HG02798 (cell line): ENCODE data around the gene STK32B.
"Not testable (repeated sequence)": the region's sequence is repeated elsewhere in the genome, so short reads cannot be mapped to it uniquely, and the experiment has no call there.

ENCODE experiments used
- ATAC-seq: cut with Tn5 transposase; IDR thresholded peaks from one replicate; pipeline ENCODE4 v1.9.1; 2021; ENCODE audit warnings: mild to moderate bottlenecking; ENCODE audit not compliant: unreplicated experiment, poor library complexity

The STK32B gene

DNA sequence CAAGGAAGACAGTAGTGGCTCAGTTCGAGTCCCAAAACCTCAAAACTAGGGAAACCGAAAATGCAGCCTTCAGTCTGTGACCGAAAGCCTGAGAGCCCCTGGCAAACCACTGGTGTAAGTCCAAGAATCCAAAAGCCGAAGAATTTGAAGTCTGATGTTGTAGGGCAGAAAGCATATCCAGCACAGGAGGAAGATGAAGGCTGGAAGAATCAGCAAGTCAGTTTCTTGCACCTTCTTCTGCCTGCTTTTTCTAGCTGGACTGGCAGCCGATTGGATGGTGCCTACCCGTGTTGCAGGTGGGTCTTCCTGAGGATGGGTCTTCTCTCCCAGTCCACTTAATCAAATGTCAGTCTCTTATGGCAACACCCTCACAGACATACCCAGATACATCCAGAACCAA is 95.0 kb downstream of the STK32B start:
- no peak for ATAC-seq

DNA sequence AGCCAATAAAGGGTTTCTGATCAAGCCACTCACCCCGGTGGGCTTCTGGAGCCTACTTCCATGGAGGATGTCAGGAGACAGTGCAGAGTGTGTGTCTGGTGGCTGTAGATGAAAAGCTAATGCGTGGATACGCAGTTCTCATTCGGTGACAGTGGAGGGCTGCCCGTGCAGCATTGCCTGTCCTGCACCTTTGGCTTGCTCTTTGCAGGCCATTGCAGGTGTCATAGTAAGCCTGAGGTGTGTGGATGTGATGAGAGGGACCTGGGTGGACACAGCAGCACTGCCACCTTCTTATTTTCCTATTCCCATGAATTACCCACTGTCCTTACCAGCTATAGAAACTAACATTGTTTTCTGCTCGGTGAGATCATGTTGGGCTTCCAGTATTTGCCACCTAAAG is 101.2 kb downstream of the STK32B start:
- ATAC-seq, result no peak

GRCh38 chr4:5156682-5157081 is 105.4 kb downstream of the STK32B start:
- ATAC-seq, result no peak

GRCh38 chr4:5157791-5158770 is 106.8 kb downstream of the STK32B start:
- ATAC-seq, result no peak

- ATAC-seq, result no peak
Observed at GRCh38 chr4:5158825-5159224, 107.5 kb downstream of the STK32B start.

DNA sequence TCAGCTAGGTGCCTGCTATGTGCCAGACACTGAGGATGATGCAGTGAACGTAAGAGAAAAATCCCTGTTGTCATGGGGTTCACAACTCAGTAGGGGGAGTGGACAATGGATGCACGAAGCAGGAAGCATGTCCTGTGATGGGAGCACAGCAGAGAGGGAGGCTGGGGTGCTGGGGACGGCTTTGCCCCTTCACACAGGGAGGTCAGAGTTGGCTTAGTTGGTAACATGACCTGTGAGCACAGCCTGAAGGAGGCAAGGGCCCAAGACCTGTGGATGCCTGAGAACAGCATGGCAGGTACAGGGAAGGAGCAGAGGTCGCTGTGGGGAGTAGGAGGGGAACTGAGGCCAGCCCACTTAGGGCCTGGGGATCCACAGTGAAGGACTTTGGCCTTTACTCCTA is 109.4 kb downstream of the STK32B start:
- no peak for ATAC-seq

DNA sequence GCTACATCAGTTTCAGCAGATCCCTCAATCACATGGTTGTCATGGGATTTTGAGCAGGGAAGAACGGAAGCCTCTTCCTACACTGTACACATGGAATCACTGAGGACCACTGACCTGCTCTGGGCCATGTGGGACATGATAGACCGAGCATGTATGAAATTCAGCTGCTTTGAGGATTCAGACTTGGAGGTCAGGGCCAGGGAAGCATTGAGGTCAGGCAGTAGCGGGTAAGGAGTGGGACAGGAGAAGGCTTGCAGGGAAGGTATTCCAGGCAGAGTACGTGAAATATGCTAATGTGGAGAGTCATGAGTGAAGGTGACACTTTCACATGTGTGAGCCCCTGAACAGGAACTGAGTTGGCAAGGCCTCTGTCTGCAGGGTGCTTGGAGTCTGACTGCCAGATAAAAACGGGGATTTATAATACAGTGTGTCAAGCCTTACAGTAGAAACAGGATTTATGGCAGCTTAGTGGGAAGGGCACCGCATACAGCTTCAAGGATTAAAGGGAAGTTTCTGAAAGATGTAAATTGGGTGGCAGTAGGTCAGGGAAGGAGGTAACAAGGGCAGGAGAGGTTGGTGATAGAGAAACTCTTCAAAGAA is 111.7 kb downstream of the STK32B start:
- no peak for ATAC-seq

DNA sequence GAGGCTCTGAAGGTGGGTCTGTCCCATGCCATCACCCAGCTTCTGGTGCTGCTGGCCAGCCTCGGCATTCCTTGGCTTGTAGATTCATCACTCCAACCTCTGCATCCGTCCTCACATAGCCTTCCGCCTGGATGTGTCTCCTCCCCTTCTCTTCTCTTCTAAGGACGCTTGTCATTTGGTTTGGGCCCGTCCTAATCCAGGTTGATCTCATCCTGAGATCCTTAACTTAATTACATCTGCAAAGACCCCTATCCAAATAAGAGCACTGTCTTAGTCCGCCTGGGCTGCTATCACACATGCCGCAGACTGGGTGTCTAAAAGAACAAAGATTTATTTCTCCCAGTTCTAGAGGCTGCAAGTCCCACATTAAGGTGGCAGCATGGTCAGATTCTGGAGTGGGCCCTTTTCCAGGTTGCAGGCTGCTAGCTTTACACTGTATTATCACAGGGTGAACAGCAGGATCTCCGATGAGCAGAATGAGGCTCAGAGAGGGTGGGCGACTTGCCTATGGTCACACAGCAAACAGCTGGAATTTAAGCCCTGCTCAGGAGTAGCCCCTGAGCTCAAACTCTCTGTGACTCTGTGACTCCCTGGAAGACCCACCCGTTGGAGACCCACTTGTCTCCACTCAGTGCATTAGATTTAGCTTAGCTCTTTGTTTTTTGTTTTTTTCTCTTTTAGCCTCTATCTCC is 113.1 kb downstream of the STK32B start:
- no peak for ATAC-seq

DNA sequence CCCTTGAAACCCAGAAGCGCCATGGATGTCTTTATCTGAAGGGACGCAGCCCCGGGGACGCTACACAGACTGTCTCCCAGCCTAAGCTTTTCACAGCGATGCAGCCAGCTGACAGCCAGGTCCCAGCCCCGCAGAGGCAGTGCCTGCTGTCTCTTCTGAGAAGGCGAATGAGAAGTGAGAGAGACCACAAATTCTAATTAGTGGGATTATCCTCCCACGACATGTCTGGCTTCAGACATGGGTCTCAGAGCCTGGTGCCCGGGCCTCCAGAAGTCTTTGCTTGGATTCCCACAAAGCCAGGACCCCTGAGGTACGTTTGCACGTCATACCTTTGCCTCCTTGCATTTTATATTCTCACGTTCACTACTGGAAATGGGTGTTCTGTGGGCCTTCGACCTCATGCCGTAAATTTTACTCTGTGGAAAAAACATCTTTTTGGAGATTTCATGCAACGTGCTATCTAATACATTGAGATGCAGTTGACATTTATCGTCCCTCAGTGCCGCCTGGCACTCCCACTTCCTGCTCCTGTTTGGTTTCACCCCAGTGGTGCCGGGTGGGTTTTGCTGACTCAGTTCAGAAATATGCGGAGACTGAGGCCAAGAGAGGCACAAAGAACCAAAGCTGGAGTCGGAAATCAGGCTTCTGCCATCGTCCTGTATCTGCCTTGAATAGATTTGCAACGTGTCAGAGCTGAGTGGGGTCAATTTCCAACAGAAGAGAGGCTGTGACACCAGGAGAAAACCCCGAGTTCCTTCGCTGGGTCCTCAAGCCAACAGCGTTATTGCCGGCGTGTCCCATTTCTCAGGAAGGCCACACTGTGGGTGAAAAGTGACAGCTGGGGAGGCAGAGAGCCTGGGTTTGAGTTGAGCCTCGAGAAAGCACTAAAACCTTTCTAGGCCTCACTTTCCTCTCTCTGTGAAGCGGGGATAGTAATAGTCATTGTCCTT is 114.4 kb downstream of the STK32B start:
- ATAC-seq, result no peak

GRCh38 chr4:5166377-5166776 is 115.1 kb downstream of the STK32B start:
- no peak for ATAC-seq

- ATAC-seq, result no peak
Observed at GRCh38 chr4:5168891-5169290, 117.6 kb downstream of the STK32B start.

- not testable (repeated sequence) for ATAC-seq
Observed at GRCh38 chr4:5175836-5176235, 124.6 kb downstream of the STK32B start.

DNA sequence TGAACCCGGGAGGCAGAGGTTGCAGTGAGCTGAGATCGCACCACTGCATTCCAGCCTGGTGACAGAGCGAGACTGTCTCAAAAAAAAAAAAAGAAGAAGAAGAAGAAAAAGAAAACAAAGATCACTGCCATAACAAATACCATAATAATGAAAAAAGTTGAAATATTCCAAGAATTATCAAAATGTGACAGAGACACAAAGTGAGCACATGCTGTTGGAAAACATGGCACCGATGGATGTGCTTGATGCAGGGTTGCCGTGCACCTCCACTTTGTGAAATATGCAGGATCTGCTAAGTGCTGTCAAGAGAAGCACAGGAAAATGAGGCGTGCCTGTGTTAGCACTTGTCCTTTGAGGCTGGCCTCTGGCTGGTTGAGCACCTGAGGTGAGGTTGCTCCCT is 133.3 kb downstream of the STK32B start:
- ATAC-seq, result no peak

DNA sequence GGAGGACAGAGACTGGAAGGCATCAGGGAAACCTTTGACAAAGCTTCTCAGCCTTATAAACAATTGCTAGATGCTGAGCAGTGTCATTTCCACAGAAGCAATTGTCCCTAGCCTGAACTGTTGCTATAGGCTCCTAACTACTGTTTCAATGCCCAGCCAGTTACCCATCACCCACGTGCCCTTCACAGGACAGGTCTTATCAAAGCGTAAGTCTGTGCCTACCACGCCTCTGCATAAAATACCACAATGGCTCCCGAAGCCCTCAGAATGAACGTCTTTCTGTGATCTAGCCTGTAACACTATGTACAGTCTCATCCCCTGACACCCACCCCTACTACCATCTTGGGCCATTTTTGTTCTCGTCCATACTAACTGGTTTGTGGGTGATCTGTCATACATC is 134.3 kb downstream of the STK32B start:
- ATAC-seq, result no peak

GRCh38 chr4:5186271-5187064 is 135.2 kb downstream of the STK32B start:
- no peak for ATAC-seq

- no peak for ATAC-seq
Observed at GRCh38 chr4:5188130-5188529, 136.8 kb downstream of the STK32B start.

DNA sequence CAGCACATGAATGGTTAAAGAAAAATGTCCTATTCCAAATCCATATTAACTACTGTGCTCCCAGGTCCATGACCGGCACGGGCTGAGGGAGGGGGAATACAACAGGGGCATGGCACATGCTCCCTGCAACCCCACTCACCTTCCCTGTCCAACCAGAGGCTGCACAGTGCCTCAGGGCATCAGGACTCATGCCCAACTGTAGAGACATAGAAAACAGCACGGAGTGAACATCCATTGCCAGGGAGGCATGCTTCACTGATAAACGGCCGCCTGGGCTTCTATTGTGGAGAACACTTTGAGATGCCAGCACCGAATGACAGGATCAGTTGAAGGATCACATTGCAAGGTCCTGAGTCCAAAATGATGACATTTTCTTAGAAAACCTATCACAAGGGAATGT is 140.6 kb downstream of the STK32B start:
- ATAC-seq, result no peak

DNA sequence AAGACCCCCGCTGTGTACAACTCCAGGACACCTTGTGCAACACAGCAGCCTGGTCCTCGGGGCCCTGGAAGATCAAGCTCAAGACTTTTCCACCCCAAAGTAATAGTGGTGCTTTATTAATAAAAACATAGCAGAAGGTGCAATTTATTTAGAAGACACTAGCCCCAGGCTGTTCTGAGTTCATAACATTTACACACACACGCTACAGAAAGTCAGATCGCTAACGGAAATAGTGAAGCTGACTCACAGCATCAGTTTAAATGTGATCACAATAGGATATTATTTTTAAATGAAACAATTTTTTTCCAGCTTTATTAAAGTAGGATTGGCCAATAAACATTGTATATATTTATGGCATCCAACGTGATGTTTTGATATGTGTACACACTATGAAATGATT is 141.0 kb downstream of the STK32B start:
- no peak for ATAC-seq

- no peak for ATAC-seq
Observed at GRCh38 chr4:5192678-5193077, 141.4 kb downstream of the STK32B start.
